ENCODE results near the gene SYNGR1.
"Not testable (repeated sequence)": the region's sequence is repeated elsewhere in the genome, so short reads cannot be mapped to it uniquely, and the experiment has no call there.

Gene SYNGR1

GRCh38 chr22:39409516-39410029 lies 59.8 kb downstream of the SYNGR1 start:
- H3K27me3 Mint-ChIP-seq (ENCODE audit: low read depth) = no peaks in the 10 kb centered on the region
- no peak overlapping the region for H3K27ac Mint-ChIP-seq
- H3K4me3 Mint-ChIP-seq = no peak overlapping the region
- H3K36me3 Mint-ChIP-seq (ENCODE audit: low read depth) = peaks cover 20% of the 10 kb centered on the region
- peaks cover 34% of the 10 kb centered on the region for H3K4me1 Mint-ChIP-seq (ENCODE audit: low read depth)
- H3K9me3 Mint-ChIP-seq = no peaks in the 10 kb centered on the region
- no peak for DNase-seq (ENCODE audit: low spot score)

GRCh38 chr22:39410264-39410663 lies 60.5 kb downstream of the SYNGR1 start:
- no peak for DNase-seq (ENCODE audit: low spot score)
- Mint-ChIP-seq H3K4me3 (no peak overlapping the region), H3K36me3 (ENCODE audit: low read depth) (peaks cover 16% of the 10 kb centered on the region), H3K27ac (no peak overlapping the region), H3K27me3 (ENCODE audit: low read depth) (no peaks in the 10 kb centered on the region), H3K4me1 (ENCODE audit: low read depth) (peaks cover 34% of the 10 kb centered on the region), H3K9me3 (no peaks in the 10 kb centered on the region)

GRCh38 chr22:39411828-39412365 lies 62.1 kb downstream of the SYNGR1 start:
- Mint-ChIP-seq H3K27ac (peak overlapping the region; percentile 94), H3K4me1 (ENCODE audit: low read depth) (peaks cover 31% of the 10 kb centered on the region), H3K4me3 (peak overlapping the region; percentile 74)
- not testable (repeated sequence) for H3K9me3 Mint-ChIP-seq; DNase-seq (ENCODE audit: low spot score); H3K27me3 Mint-ChIP-seq (ENCODE audit: low read depth); H3K36me3 Mint-ChIP-seq (ENCODE audit: low read depth)

DNA sequence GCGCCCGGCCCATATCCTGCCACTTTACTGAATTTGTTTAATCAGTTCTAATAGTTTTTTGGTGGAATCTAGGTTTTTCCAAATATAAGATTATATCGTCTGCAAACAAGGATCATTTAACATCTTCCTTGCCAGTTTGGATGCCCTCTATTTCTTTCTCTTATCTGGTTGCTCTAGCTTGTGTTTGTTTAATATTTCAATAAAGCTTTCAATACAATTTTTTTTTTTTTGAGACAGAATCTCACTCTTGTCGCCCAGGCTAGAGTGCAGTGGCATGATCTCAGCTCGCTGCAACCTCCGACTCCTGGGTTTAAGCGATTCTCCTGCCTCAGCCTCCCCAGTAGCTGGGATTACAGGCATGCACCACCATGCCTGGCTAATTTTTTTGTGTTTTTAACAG lies 63.4 kb downstream of the SYNGR1 start:
- Mint-ChIP-seq H3K27ac (peak overlapping the region; percentile 65), H3K4me3 (peak overlapping the region; percentile 24), H3K4me1 (ENCODE audit: low read depth) (peaks cover 28% of the 10 kb centered on the region)
- H3K27me3 Mint-ChIP-seq (ENCODE audit: low read depth); H3K36me3 Mint-ChIP-seq (ENCODE audit: low read depth); DNase-seq (ENCODE audit: low spot score); H3K9me3 Mint-ChIP-seq: not testable (repeated sequence)

GRCh38 chr22:39414377-39414776 lies 64.6 kb downstream of the SYNGR1 start:
- Mint-ChIP-seq H3K36me3 (ENCODE audit: low read depth) (peaks cover 16% of the 10 kb centered on the region), H3K9me3 (no peaks in the 10 kb centered on the region), H3K27ac (peak overlapping the region; percentile 70), H3K4me3 (no peak overlapping the region), H3K27me3 (ENCODE audit: low read depth) (no peaks in the 10 kb centered on the region), H3K4me1 (ENCODE audit: low read depth) (peaks cover 26% of the 10 kb centered on the region)
- DNase-seq (ENCODE audit: low spot score) = no peak

DNA sequence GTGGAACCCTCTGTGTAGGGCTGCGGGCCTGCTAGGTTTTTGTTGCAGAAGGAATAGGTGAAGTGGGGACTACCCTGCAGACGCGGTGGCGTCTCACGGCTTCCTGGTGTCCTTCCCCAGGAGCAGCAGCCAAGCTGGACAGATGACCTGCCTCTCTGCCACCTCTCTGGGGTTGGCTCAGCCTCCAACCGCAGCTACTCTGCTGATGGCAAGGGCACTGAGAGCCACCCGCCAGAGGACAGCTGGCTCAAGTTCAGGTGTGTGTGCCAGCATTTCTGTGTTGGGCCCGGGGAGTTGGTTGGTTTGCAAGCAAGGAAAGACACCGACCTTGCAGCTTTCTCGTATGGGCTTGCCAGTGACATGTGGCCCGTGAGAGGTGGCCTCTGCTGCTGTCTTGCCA lies 65.1 kb downstream of the SYNGR1 start:
- no peak for DNase-seq (ENCODE audit: low spot score)
- H3K9me3 Mint-ChIP-seq = no peaks in the 10 kb centered on the region
- H3K4me3 Mint-ChIP-seq = no peak overlapping the region
- peaks cover 26% of the 10 kb centered on the region for H3K4me1 Mint-ChIP-seq (ENCODE audit: low read depth)
- H3K27me3 Mint-ChIP-seq (ENCODE audit: low read depth) = no peaks in the 10 kb centered on the region
- peak overlapping the region; percentile 70 for H3K27ac Mint-ChIP-seq
- H3K36me3 Mint-ChIP-seq (ENCODE audit: low read depth) = peaks cover 21% of the 10 kb centered on the region

GRCh38 chr22:39415506-39415905 lies 65.7 kb downstream of the SYNGR1 start:
- no peaks in the 10 kb centered on the region for H3K27me3 Mint-ChIP-seq (ENCODE audit: low read depth)
- no peak overlapping the region for H3K4me3 Mint-ChIP-seq
- peaks cover 21% of the 10 kb centered on the region for H3K36me3 Mint-ChIP-seq (ENCODE audit: low read depth)
- no peak overlapping the region for H3K27ac Mint-ChIP-seq
- peaks cover 26% of the 10 kb centered on the region for H3K4me1 Mint-ChIP-seq (ENCODE audit: low read depth)
- no peaks in the 10 kb centered on the region for H3K9me3 Mint-ChIP-seq
- DNase-seq (ENCODE audit: low spot score) = no peak

GRCh38 chr22:39416319-39416718 lies 66.5 kb downstream of the SYNGR1 start:
- Mint-ChIP-seq H3K27ac (no peak overlapping the region), H3K27me3 (ENCODE audit: low read depth) (no peaks in the 10 kb centered on the region), H3K4me1 (ENCODE audit: low read depth) (peaks cover 20% of the 10 kb centered on the region), H3K36me3 (ENCODE audit: low read depth) (peaks cover 25% of the 10 kb centered on the region), H3K9me3 (no peaks in the 10 kb centered on the region), H3K4me3 (no peak overlapping the region)
- DNase-seq (ENCODE audit: low spot score) = no peak

- H3K27me3 Mint-ChIP-seq (ENCODE audit: low read depth) = no peaks in the 10 kb centered on the region
- H3K36me3 Mint-ChIP-seq (ENCODE audit: low read depth) = peaks cover 34% of the 10 kb centered on the region
- no peak overlapping the region for H3K27ac Mint-ChIP-seq
- H3K9me3 Mint-ChIP-seq = no peaks in the 10 kb centered on the region
- peaks cover 12% of the 10 kb centered on the region for H3K4me1 Mint-ChIP-seq (ENCODE audit: low read depth)
- H3K4me3 Mint-ChIP-seq = no peak overlapping the region
- no peak for DNase-seq (ENCODE audit: low spot score)
Measured at GRCh38 chr22:39417641-39418040, 67.8 kb downstream of the SYNGR1 start.

- H3K4me3 Mint-ChIP-seq = no peak overlapping the region
- H3K27me3 Mint-ChIP-seq (ENCODE audit: low read depth) = no peaks in the 10 kb centered on the region
- no peaks in the 10 kb centered on the region for H3K9me3 Mint-ChIP-seq
- peaks cover 37% of the 10 kb centered on the region for H3K36me3 Mint-ChIP-seq (ENCODE audit: low read depth)
- H3K4me1 Mint-ChIP-seq (ENCODE audit: low read depth) = peaks cover 5% of the 10 kb centered on the region
- no peak overlapping the region for H3K27ac Mint-ChIP-seq
- DNase-seq (ENCODE audit: low spot score) = no peak
Measured at GRCh38 chr22:39418696-39419095, 68.9 kb downstream of the SYNGR1 start.

- no peak overlapping the region for H3K4me3 Mint-ChIP-seq
- no peak overlapping the region for H3K27ac Mint-ChIP-seq
- peaks cover 40% of the 10 kb centered on the region for H3K36me3 Mint-ChIP-seq (ENCODE audit: low read depth)
Measured at GRCh38 chr22:39419096-39419495, 69.3 kb downstream of the SYNGR1 start.

DNA sequence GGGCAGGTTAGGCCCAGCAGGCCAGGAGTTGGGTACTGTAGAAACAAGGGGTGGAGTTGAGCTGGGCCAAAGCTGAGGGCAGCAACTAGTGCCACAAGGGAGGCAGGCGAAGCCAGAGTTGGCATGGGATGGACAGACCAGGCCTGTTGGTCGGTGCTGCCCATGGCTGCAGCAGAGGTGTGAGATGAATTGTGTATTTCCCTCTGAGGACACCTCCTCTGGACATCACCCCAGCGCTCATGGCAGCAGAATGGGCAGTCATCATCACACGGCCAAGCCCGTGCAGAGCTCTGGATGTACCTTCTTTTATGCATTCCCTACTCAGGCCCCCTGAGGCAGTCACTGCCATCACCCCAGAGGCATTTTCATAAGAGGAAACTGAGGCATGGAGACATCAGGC lies 70.1 kb downstream of the SYNGR1 start:
- Mint-ChIP-seq H3K9me3 (no peaks in the 10 kb centered on the region), H3K4me1 (ENCODE audit: low read depth) (no peaks in the 10 kb centered on the region), H3K36me3 (ENCODE audit: low read depth) (peaks cover 41% of the 10 kb centered on the region), H3K4me3 (no peak overlapping the region), H3K27ac (no peak overlapping the region), H3K27me3 (ENCODE audit: low read depth) (no peaks in the 10 kb centered on the region)
- no peak for DNase-seq (ENCODE audit: low spot score)

More at GRCh38 chr22:39419096-39419495, 69.3 kb downstream of the SYNGR1 start:
- Mint-ChIP-seq H3K27me3 (ENCODE audit: low read depth) (no peaks in the 10 kb centered on the region), H3K4me1 (ENCODE audit: low read depth) (peaks cover under 1% of the 10 kb centered on the region), H3K9me3 (no peaks in the 10 kb centered on the region)
- DNase-seq (ENCODE audit: low spot score) = no peak

- H3K4me3 Mint-ChIP-seq = no peak overlapping the region
- H3K9me3 Mint-ChIP-seq = no peaks in the 10 kb centered on the region
- H3K4me1 Mint-ChIP-seq (ENCODE audit: low read depth) = no peaks in the 10 kb centered on the region
- H3K27me3 Mint-ChIP-seq (ENCODE audit: low read depth) = no peaks in the 10 kb centered on the region
- DNase-seq (ENCODE audit: low spot score) = no peak
- peak overlapping the region; percentile 2 for H3K27ac Mint-ChIP-seq
- peaks cover 41% of the 10 kb centered on the region for H3K36me3 Mint-ChIP-seq (ENCODE audit: low read depth)
Measured at GRCh38 chr22:39421691-39422090, 71.9 kb downstream of the SYNGR1 start.

- H3K36me3 Mint-ChIP-seq (ENCODE audit: low read depth) = peaks cover 43% of the 10 kb centered on the region
- no peak overlapping the region for H3K4me3 Mint-ChIP-seq
- DNase-seq (ENCODE audit: low spot score) = no peak
- H3K4me1 Mint-ChIP-seq (ENCODE audit: low read depth) = no peaks in the 10 kb centered on the region
- no peak overlapping the region for H3K27ac Mint-ChIP-seq
- no peaks in the 10 kb centered on the region for H3K9me3 Mint-ChIP-seq
- H3K27me3 Mint-ChIP-seq (ENCODE audit: low read depth) = no peaks in the 10 kb centered on the region
Measured at GRCh38 chr22:39422101-39422500, 72.3 kb downstream of the SYNGR1 start.

DNA sequence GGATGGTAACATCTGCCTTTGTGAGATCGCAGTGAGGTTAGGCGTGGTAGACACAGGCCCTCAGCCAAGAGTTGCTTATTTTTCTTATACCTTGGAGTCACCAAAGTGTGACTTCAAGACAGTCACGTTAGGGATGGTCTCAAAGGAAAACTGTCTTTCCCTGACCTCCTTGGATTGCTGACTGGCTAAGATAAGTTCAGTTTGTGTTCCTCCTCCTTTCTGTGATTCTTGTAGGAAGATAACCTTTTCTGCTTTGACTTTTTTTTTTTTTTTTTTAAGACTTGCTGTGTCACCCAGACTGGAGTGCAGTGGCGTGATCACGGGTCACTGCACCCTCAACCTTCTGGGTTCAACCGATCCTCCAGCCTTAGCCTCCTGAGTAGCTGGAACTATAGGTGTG lies 72.9 kb downstream of the SYNGR1 start:
- H3K27ac Mint-ChIP-seq = no peak overlapping the region
- no peak for DNase-seq (ENCODE audit: low spot score)
- H3K9me3 Mint-ChIP-seq = no peaks in the 10 kb centered on the region
- H3K36me3 Mint-ChIP-seq (ENCODE audit: low read depth) = peaks cover 48% of the 10 kb centered on the region
- no peak overlapping the region for H3K4me3 Mint-ChIP-seq
- H3K27me3 Mint-ChIP-seq (ENCODE audit: low read depth) = no peaks in the 10 kb centered on the region
- no peaks in the 10 kb centered on the region for H3K4me1 Mint-ChIP-seq (ENCODE audit: low read depth)
